ENCODE results near the gene CNTF.
A peak's percentile ranks its signal among the peaks of the same experiment; 100 is the strongest.

The CNTF gene

DNA sequence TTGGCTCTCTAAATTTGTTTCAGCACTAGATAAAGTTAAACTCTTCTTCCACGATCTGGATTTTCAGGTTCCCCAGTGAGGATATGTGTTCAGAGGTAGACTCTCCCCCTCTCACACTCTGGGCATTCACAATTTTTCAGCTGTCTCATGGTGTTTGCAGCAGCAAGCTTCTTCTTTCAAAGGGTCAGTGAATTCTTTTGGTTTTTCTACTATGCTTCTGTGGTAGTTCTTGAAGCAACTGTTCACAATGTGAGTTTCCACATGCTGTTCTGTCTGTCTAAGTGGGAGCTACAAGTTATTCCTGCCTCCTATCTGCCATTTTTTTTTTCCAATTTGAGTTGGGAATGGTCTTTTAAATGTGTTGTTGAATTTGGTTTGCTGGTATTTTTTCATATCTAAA lies 25.4 kb downstream of the CNTF start:
- DNase-seq: no peak

DNA sequence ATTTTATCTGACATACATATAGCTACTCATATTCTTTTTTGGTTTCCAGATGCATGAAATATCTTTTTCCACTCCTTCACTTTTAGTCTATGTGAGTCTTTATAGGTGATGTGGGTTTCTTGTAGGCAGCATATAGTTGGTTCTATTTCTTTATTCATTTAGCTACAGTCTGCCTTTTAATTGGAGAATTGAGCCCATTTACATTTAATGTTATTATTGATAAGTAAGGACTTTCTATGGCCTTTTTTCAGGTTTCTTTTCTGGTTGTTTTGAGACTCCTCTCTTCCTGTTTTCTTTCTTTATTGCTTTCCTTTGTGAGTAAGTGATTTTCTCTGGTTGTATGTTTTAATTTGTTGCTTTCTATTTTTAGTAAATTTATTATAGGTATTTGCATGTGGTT lies 27.2 kb downstream of the CNTF start:
- no peak for DNase-seq

DNA sequence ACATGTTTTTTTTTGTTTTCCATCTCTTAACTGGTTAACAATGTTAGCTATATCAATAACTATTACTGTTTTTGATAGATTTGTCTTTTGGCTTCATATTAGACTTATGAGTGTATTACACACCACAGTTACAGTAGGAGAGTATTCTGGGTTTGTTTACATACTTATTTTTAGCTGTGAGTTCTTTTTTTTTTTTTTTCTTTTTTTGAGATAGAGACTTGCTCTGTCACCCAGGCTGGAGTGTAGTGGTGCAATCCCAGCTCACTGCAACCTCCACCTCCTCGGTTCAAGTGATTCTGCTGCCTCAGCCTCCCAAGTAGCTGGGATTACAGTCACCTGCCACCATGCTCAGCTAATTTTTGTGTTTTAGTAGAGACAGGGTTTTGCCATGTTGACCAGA lies 28.0 kb downstream of the CNTF start:
- no peak for DNase-seq

DNA sequence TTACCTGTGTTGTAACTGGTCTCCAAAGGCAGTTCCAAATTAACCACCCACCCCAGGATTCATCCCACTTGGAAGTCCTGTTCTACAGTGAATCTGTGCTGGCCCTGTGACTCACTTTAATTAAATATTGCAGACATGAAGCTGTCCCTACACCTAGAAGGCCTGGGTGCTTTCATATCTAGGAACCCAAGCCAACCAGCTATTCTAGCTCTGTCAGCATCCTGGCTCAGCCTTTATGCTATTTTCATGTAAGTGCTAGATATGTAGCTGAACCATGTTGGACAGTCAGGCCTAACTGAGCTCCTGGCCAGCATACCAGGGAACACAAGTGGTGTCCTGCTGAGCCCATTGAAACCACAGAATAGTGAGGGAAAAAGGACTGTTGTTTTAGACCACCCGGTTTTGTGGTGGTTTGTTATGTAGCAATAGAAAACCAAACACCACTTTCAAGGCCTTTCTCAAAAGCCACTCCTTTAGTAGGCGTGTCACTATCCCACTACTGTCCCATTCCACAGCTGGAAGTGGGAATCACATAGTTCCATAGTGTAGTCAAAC lies 30.3 kb downstream of the CNTF start:
- no peak for DNase-seq

DNA sequence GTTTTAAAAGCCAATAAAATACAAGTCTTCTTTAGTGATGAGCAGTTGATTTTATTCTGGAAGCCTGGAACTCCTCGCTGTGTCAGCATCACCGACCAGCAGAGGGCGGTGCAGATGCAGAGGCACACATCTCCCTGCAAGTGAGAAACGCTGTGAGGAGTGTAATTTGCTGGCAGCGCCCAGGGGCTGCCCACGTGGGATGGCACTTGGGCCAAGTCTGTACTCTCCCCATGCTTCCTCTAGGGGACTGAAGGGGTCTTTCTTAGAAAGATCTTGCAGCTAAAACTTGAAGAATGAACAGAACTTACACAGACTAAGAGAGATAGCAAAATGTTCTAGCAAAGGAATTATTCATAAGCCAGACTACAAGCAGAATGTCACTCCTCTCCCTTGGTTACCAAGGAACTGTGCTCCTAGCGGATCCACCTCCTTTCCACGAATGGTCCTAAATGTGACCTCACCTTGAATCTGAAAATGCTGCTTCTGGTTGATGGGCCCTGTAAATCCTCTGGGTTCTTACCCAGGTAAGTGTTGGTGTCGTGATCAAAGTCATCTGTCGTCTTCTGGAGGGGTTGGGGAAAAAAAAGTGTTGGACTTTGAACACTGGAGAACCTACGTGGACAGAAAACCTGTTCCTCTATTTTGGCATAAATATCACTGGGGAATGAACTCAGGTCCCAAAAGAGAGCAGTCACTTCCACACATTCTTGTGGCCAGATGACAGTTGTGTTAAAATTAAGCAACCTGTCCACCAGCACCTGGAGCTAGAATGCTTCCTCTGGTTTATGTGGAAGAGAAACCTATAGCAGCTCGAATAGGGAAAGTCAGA lies 31.8 kb downstream of the CNTF start:
- DNase-seq: peak; percentile 68

DNA sequence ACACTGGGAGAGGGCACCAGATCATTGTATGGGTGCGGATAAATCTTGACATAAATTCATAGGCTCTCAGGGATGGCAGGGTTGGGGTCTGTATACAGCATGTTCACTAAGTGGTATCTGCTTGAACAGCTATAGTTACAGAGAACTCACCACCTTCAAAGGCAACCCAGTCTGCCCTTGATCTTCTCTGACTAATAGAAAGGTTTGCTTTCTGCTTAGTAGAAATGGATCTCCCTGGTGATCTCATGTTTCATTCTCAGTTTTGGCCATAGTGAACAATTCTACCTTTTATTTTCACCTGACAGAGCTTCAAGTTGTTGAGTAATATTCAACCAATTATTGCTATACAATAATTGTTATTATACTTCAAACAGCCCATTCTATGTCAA lies 32.4 kb downstream of the CNTF start:
- DNase-seq: no peak

DNA sequence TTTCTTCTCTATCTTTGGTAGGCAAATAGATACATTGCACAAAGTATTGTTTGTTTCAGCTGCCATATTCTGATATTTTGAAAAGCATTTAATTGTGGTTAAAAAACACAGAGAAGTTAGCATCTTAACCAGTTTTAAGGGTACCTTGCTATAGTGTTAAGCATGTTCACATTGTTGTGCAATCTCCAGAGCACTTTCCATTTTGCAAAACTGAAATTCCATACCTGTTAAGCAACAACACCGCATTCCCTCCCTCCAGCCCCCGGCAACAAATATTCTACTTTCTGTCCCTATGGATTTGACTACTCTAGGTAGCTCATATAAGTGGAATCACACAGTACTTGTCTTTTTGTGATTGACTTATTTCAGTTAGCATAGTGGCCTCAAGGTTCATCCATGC lies 33.9 kb downstream of the CNTF start:
- no peak for DNase-seq

DNA sequence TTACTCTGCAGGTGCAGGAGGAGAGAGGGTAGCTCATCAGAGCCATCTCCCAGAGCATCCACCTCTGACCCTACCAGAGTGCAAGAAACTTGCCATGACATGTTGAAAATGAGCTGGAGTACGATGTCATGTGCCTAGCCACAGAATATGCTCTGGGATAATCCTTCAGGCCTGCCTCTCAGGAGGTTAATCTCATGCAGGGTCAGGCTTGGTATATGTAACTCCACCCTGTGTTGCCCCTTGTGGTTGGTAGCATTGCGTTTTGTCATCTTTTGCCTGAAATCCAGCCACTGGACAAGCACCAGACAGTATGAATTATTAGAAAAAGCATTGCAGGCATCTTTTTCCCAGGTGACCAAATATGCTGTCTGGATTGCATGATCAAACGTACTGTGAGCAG lies 36.2 kb downstream of the CNTF start:
- DNase-seq: no peak

DNA sequence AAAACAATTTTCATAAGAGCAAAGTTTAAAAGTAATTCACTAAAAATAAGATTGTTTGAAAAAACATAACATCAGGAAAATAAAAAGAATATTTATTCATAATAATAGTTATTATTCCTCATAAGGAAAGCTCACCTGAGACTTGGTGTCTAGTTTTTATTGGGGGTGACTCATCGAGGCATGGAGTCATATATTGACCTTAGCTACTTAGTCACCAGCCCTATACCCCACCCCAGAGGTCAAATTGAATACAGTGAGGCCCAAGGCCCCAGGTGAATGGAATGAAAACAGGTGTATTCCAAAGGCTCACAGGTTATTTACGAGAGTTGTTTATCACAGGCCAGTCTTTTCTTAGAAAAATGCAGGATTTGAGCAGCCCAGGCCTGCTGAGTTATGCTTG lies 36.9 kb downstream of the CNTF start:
- DNase-seq: no peak

DNA sequence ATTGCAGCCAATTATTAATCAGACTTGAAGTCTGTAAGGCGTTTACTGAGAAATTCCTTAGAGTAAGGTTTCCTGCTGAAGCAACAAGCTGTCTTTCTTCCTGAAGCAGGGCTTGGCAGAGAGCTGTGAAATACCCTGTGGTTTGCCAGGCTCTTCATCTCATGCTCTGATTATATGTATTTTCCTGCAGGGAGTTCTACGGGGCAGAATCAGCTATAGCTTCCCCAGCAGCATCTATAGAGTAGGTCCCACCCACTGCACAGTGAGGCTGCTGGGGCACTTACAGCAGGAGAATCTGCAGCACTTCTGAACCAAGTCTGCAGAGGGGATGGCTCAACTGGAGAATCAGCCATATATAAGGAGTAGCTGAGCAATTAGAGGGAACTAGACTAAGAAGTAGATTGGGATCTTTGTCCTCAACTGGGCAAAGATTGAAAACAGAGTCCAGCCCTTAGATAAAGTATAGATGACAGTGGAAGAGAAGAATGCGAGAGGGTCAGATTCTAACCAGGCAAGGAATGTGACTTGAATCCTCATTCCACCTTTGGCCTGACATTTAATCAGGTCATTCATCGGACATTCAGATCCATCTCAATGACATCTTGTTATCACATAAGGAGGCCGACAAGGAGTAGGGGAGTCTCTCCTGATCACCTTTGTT lies 37.6 kb downstream of the CNTF start:
- DNase-seq: no peak

DNA sequence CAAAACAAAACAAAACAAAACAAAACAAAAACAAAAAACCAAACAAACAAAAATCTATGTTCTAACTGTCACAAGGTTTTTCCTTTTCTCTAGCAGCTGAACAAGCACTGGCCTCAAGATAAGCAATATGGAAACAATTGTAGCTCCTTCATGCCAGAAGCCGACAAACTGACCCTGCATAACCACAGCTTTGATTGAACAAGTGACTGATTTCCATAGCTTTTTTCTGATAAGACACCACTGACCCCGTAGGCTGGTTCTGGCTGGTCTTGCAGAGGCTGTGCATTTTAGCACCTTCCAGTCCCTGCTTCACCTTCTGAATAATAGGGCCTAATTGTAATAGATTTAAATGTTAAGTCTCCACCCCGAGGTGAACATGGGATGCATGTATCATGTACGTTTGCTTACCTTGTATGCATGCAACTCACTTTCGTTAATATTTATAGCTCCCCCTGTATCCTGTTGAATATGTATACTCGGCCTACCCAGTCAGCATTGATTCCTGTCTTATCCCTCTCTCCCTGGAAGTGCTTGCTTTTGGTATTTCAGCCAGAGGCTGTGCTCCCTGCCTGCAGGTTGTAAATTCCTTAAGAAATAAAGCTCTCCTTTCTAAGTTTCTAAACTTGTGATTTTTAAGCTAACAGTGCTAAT lies 49.6 kb downstream of the CNTF start:
- no peak for DNase-seq

DNA sequence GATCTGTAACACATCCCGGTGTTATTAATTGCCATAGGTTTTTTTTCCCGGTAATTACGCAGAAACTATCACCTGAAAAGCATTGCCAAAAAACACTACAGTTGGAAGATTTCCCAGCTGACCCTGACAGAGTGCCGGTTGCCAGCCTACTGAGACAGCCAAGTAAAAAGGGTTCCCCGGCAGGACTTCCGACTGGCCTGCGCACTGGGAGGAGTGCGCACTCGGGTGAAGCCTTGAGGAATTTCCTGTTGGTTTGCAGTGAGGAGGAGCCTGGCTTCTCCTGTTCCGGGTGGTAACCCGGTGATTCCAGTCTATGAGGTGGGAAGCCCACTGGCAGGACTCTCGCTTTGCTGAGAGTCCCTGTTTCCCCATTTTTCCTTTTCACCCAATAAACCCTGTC lies 52.1 kb downstream of the CNTF start:
- DNase-seq: no peak
